Adrenal gland (tissue), 5 donors: Measurements from ENCODE around the gene ANKRD10.

Experiments
- CTCF ChIP-seq, 6 experiments: fragments of 450-650 bp in 4 of 6; fragments of 200-600 bp in 2 of 6; sonication (generic) in 1 of 6; IDR thresholded peaks; 1 replicate in 5 of 6; 2 replicates in 1 of 6; pipeline versions ENCODE4 v1.5.1 to v1.8.0; 2016 to 2021; ENCODE audit warnings: antibody characterized with exemption in 6 of 6, mild to moderate bottlenecking in 2 of 6, moderate library complexity in 1 of 6
- POLR2A ChIP-seq, 2 donors: fragments of 450-650 bp; IDR thresholded peaks; one replicate each; pipeline ENCODE4 v1.6.1; 2017; ENCODE audit warnings: antibody characterized with exemption in 2 of 2, mild to moderate bottlenecking in 2 of 2, moderate library complexity in 1 of 2
- donor health status: DM: no; HTN: no; CAD: no.

GRCh38 chr13:110915057-110915873 lies at the start of gene ANKRD10:
- TF ChIP-seq CTCF (IDR thresholded peaks at IDR 0.05), result peak; percentile 71 to 97 (median 84)
- peak; percentile 40 to 45 for TF ChIP-seq POLR2A (IDR thresholded peaks at IDR 0.05)
